Panc1 (cell line): Measurements from ENCODE around the gene ABI3BP. TPM values are rescaled to one million over a fixed set of nuclear protein-coding genes. Genes with fewer than 3 reads are reported as not detected.

ENCODE experiments used
- ATAC-seq: fragments of 200-7000 bp; cut with Tn5 transposase; 2 replicates; pipeline ENCODE4 v1.9.1; 2020; ENCODE audit warnings: mild to moderate bottlenecking, moderate library complexity
- BruUV-seq: library from RNA; stranded (reverse); fragments of 400-500 nt; replicated peaks from 2 replicates; lab custom pipeline; 2021; lab: Mats Ljungman, UMichigan
- CTCF ChIA-PET: fragments of 300-600 bp; sonication (Branson Sonifier 250); formaldehyde crosslinking; loops from one replicate; lab custom pipeline; 2022; ENCODE audit warnings: antibody characterized with exemption; lab: Charles Lee
- POLR2A ChIA-PET: fragments of 300-600 bp; sonication (Branson Sonifier 250); formaldehyde crosslinking; loops from one replicate; lab custom pipeline; 2022; ENCODE audit warnings: antibody characterized with exemption; lab: Charles Lee
- DNase-seq: peaks from one replicate; pipeline ENCODE4 v3.0.0-alpha.2; 2010; ENCODE audit warnings: low read depth, low spot score
- H3K27ac ChIP-seq: 2 replicates; pipeline ENCODE4 v1.5.1; 2011; ENCODE audit warnings: mild to moderate bottlenecking, low read length, inconsistent platforms
- H3K27me3 ChIP-seq: fragments of 200-500 bp; sonication (Bioruptor generic); 2 replicates; pipeline ENCODE4 v1.6.0; 2014; ENCODE audit warnings: low read length, inconsistent platforms; ENCODE audit not compliant: control insufficient read depth, insufficient read depth
- H3K36me3 ChIP-seq: fragments of 200-500 bp; sonication (Bioruptor generic); 2 replicates; pipeline ENCODE4 v1.5.1; 2014; ENCODE audit warnings: inconsistent platforms, mild to moderate bottlenecking, low read length, moderate library complexity; ENCODE audit not compliant: control insufficient read depth, insufficient read depth
- H3K4me1 ChIP-seq: 2 replicates; pipeline ENCODE4 v1.5.1; 2011; ENCODE audit warnings: inconsistent platforms, mild to moderate bottlenecking, low read length, moderate library complexity; ENCODE audit not compliant: control insufficient read depth, insufficient read depth
- H3K4me3 ChIP-seq, 2 experiments: 2 replicates each; pipeline ENCODE4 v1.5.1; 2011 to 2012; ENCODE audit warnings: low read depth in 2 of 2, low read length in 2 of 2, mild to moderate bottlenecking in 2 of 2, inconsistent platforms in 1 of 2, moderate library complexity in 1 of 2
- H3K9me3 ChIP-seq: fragments of 200-500 bp; sonication (Bioruptor generic); 2 replicates; pipeline ENCODE4 v1.5.1; 2014; ENCODE audit warnings: low read depth, mild to moderate bottlenecking, inconsistent platforms, low read length, moderate library complexity; ENCODE audit not compliant: control insufficient read depth, insufficient read depth
- POLR2AphosphoS5 ChIP-seq: IDR thresholded peaks from 2 replicates; pipeline ENCODE4 v1.6.1; 2012; ENCODE audit warnings: mild to moderate bottlenecking, low read depth, low read length, moderate library complexity
- SIN3A ChIP-seq: IDR thresholded peaks from 2 replicates; pipeline ENCODE4 v1.6.1; 2012; ENCODE audit warnings: low read depth, mild to moderate bottlenecking, low read length, moderate library complexity, borderline replicate concordance; ENCODE audit not compliant: insufficient read depth
- TCF7L2 ChIP-seq: IDR thresholded peaks from 2 replicates; pipeline ENCODE4 v1.6.1; 2011; ENCODE audit warnings: mild to moderate bottlenecking, low read depth, low read length, inconsistent platforms
- in situ Hi-C: cut with HindIII; loops from 2 replicates; pipeline ENCODE4 v1.10.0; 2016; ENCODE audit warnings: low sequenced_read_pairs, low pct_unique_long_range_greater_than_20kb
- intact Hi-C: fragments of 100-400 bp; cut with micrococcal nuclease; formaldehyde crosslinking; loops from one replicate; pipeline ENCODE4 v1.10.0; 2022; ENCODE audit not compliant: unreplicated experiment
- total RNA-seq: library from RNA; stranded (reverse); gene quantifications from one replicate; pipeline ENCODE4 v1.2.1, GENCODE V29; 2021; ENCODE audit not compliant: unreplicated experiment
- TF ChIP-seq, protein P1 (sequence below), 2 experiments: IDR thresholded peaks; 2 replicates each; pipeline ENCODE4 v1.6.1; 2011 to 2012; ENCODE audit warnings: low read depth in 2 of 2, control low read depth in 1 of 2, low read length in 1 of 2, mild to moderate bottlenecking in 1 of 2, moderate library complexity in 1 of 2; ENCODE audit not compliant: insufficient read depth in 1 of 2
- TF ChIP-seq, protein P2 (sequence below): fragments of 450-650 bp; IDR thresholded peaks from 2 replicates; pipeline ENCODE4 v1.5.1; 2017; ENCODE audit warnings: mild to moderate bottlenecking

ABI3BP gene
- total RNA-seq, 1 experiment from 2014 or later: 0.21 TPM

DNA sequence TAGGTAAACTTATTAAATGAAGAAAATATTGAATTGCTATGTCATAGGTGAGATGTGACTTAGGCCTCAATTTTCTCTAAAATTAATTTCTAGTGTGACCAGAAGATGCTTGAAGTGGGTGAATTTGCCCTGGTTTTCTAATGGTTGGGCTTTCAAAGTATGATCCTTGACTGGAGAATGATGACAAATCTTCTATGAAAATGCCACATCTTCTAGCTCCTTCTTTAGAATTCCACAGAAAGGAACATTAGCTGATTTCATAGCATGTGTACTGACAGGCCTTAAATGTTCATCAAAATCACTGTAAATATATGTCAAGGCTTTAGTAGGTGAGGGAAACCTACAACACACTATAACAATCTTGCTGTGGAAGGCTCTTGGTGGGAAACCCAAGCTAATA lies 8.9 kb downstream of the ABI3BP start:
- TF ChIP-seq POLR2AphosphoS5: no peak
- TF ChIP-seq, protein P1, sequence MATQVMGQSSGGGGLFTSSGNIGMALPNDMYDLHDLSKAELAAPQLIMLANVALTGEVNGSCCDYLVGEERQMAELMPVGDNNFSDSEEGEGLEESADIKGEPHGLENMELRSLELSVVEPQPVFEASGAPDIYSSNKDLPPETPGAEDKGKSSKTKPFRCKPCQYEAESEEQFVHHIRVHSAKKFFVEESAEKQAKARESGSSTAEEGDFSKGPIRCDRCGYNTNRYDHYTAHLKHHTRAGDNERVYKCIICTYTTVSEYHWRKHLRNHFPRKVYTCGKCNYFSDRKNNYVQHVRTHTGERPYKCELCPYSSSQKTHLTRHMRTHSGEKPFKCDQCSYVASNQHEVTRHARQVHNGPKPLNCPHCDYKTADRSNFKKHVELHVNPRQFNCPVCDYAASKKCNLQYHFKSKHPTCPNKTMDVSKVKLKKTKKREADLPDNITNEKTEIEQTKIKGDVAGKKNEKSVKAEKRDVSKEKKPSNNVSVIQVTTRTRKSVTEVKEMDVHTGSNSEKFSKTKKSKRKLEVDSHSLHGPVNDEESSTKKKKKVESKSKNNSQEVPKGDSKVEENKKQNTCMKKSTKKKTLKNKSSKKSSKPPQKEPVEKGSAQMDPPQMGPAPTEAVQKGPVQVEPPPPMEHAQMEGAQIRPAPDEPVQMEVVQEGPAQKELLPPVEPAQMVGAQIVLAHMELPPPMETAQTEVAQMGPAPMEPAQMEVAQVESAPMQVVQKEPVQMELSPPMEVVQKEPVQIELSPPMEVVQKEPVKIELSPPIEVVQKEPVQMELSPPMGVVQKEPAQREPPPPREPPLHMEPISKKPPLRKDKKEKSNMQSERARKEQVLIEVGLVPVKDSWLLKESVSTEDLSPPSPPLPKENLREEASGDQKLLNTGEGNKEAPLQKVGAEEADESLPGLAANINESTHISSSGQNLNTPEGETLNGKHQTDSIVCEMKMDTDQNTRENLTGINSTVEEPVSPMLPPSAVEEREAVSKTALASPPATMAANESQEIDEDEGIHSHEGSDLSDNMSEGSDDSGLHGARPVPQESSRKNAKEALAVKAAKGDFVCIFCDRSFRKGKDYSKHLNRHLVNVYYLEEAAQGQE (IDR thresholded peaks at IDR 0.05; ENCODE audit: insufficient read depth in 1 of 2, low read depth in 2 of 2, low read length in 1 of 2): no peak
- TF ChIP-seq, protein P2, sequence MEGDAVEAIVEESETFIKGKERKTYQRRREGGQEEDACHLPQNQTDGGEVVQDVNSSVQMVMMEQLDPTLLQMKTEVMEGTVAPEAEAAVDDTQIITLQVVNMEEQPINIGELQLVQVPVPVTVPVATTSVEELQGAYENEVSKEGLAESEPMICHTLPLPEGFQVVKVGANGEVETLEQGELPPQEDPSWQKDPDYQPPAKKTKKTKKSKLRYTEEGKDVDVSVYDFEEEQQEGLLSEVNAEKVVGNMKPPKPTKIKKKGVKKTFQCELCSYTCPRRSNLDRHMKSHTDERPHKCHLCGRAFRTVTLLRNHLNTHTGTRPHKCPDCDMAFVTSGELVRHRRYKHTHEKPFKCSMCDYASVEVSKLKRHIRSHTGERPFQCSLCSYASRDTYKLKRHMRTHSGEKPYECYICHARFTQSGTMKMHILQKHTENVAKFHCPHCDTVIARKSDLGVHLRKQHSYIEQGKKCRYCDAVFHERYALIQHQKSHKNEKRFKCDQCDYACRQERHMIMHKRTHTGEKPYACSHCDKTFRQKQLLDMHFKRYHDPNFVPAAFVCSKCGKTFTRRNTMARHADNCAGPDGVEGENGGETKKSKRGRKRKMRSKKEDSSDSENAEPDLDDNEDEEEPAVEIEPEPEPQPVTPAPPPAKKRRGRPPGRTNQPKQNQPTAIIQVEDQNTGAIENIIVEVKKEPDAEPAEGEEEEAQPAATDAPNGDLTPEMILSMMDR: no peak
- Histone ChIP-seq H3K4me1 (no peaks in the 10 kb centered on the region), H3K27me3 (no peaks in the 10 kb centered on the region), H3K36me3 (no peaks in the 10 kb centered on the region), H3K9me3 (no peaks in the 10 kb centered on the region), H3K4me3 (no peak overlapping the region), H3K27ac (no peak overlapping the region)
- in situ Hi-C loops: no loop called here
- ATAC-seq: no peak
- no peak for DNase-seq
- no TSS peak for BruUV-seq
- intact Hi-C loops: no loop called here
- POLR2A ChIA-PET: no interaction called here
- CTCF ChIA-PET: no interaction called here

DNA sequence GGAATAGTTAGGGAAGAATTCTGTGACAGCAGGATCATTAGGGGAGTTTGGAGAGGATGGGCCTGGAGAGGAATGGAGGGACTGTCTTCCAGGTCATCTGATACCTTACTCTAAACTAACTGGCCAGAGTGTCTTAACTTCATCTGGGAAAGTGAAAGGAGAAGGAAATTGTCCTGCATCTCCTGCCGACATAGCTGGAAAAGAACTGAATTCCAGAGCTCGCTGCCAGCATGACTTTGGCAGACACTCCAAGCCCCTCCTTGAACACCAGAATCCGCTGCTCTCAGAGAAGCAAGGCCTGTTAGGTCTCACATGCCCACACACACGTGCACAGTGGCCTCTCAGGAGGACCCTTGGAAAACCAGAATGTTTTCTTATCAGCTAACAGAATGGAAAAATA lies 10.5 kb downstream of the ABI3BP start:
- Histone ChIP-seq H3K4me1 (no peaks in the 10 kb centered on the region), H3K27me3 (no peaks in the 10 kb centered on the region), H3K4me3 (no peak overlapping the region), H3K9me3 (no peaks in the 10 kb centered on the region), H3K36me3 (no peaks in the 10 kb centered on the region), H3K27ac (no peak overlapping the region)
- POLR2A ChIA-PET: no interaction called here
- intact Hi-C loops (no loop called here), in situ Hi-C loops (no loop called here)
- CTCF ChIA-PET: no interaction called here
- DNase-seq (no peak), ATAC-seq (no peak)
- TF ChIP-seq, protein P2: no peak
- TF ChIP-seq, protein P1 (IDR thresholded peaks at IDR 0.05; ENCODE audit: insufficient read depth in 1 of 2, low read depth in 2 of 2, low read length in 1 of 2): no peak
- TF ChIP-seq SIN3A (no peak), TCF7L2 (no peak), POLR2AphosphoS5 (no peak)
- BruUV-seq: no TSS peak
